Stimulated activated CD8-positive, alpha-beta memory T cell treated with anti-CD3 and anti-CD28 coated beads, Interleukin-2, amount 100 ng/mL, for 48 hours (primary cell): ENCODE measurements around the gene TAAR5.
"Not testable (repeated sequence)": the region's sequence is repeated elsewhere in the genome, so short reads cannot be mapped to it uniquely, and the experiment has no call there.

Source experiments
- DNase-seq, 2 donors: peaks; one replicate each; pipeline ENCODE4 v3.0.0-alpha.2; 2020; ENCODE audit warnings: low read depth in 2 of 2

The TAAR5 gene

GRCh38 chr6:132589454-132589853, at the start of gene TAAR5:
Gene TAAR5 (minus strand): TSS chr6:132589741. CDS start chr6:132589686, 55 bp downstream.
- DNase-seq = no peak

- not testable (repeated sequence) for DNase-seq
These were observed 47.6 kb upstream of the TAAR5 start for GRCh38 chr6:132637135-132637534.

- DNase-seq = not testable (repeated sequence)
These were observed 46.4 kb upstream of the TAAR5 start for GRCh38 chr6:132635906-132636305.

- DNase-seq = not testable (repeated sequence)
These were observed 45.7 kb upstream of the TAAR5 start for GRCh38 chr6:132635288-132635687.

- DNase-seq = no peak
These were observed 45.3 kb upstream of the TAAR5 start for GRCh38 chr6:132634796-132635195.

- DNase-seq = no peak
These were observed 43.8 kb upstream of the TAAR5 start for GRCh38 chr6:132633362-132633761.

- DNase-seq = no peak
These were observed 34.6 kb upstream of the TAAR5 start, which contains the start of gene TAAR2 for GRCh38 chr6:132624175-132624574. Gene TAAR2 (minus strand): TSS chr6:132624275. CDS start chr6:132624275, 0 bp downstream.

- DNase-seq = no peak
These were observed 33.7 kb upstream of the TAAR5 start for GRCh38 chr6:132623106-132623845.

GRCh38 chr6:132616677-132617076, 27.1 kb upstream of the TAAR5 start:
- DNase-seq = no peak

GRCh38 chr6:132614554-132614953, 25.0 kb upstream of the TAAR5 start:
- no peak for DNase-seq

GRCh38 chr6:132612449-132613108, 23.0 kb upstream of the TAAR5 start:
- DNase-seq = no peak

GRCh38 chr6:132611616-132612015, 22.1 kb upstream of the TAAR5 start:
- DNase-seq = no peak

- no peak for DNase-seq
These were observed 18.1 kb upstream of the TAAR5 start for GRCh38 chr6:132607544-132608233.

- no peak for DNase-seq
These were observed 15.2 kb upstream of the TAAR5 start for GRCh38 chr6:132604635-132605152.

GRCh38 chr6:132600900-132601299, 11.4 kb upstream of the TAAR5 start:
- DNase-seq = not testable (repeated sequence)

- DNase-seq = no peak
These were observed 8.9 kb upstream of the TAAR5 start for GRCh38 chr6:132598473-132598872.

- no peak for DNase-seq
These were observed 6.7 kb upstream of the TAAR5 start for GRCh38 chr6:132596201-132596600.

GRCh38 chr6:132592855-132593254, 3.3 kb upstream of the TAAR5 start:
- no peak for DNase-seq

GRCh38 chr6:132590362-132590761, 821 bp upstream of the TAAR5 start:
- no peak for DNase-seq

GRCh38 chr6:132587424-132587823, 2.1 kb downstream of the TAAR5 start:
- DNase-seq = no peak

GRCh38 chr6:132584698-132585097, 4.8 kb downstream of the TAAR5 start:
- DNase-seq = no peak

GRCh38 chr6:132571774-132572173, 17.8 kb downstream of the TAAR5 start:
- DNase-seq = no peak
